ENCODE data around the gene EDEM3. TPM values are rescaled to one million over a fixed set of nuclear protein-coding genes. Genes with fewer than 3 reads are reported as not detected.
"Not testable (repeated sequence)": the region's sequence is repeated elsewhere in the genome, so short reads cannot be mapped to it uniquely, and the experiment has no call there.

Gene EDEM3
- total RNA-seq, 2 donors from 2014 or later, result 25.8 to 40.4 TPM

- not testable (repeated sequence) for H3K4me3 Mint-ChIP-seq; DNase-seq; H3K9me3 ChIP-seq (ENCODE audit: control insufficient read depth, low read length, poor library complexity, severe bottlenecking); H3K36me3 Mint-ChIP-seq (ENCODE audit: low read depth); H3K27me3 Mint-ChIP-seq; ATAC-seq; H3K4me1 Mint-ChIP-seq; H3K27ac Mint-ChIP-seq
Measured at GRCh38 chr1:184783723-184784122, 29.1 kb upstream of the EDEM3 start.

- Mint-ChIP-seq H3K4me3 (no peak overlapping the region), H3K36me3 (ENCODE audit: low read depth) (peaks cover 2% of the 10 kb centered on the region), H3K27ac (no peak overlapping the region), H3K4me1 (no peaks in the 10 kb centered on the region), H3K27me3 (no peaks in the 10 kb centered on the region)
- ATAC-seq, result no peak
- H3K9me3 ChIP-seq (ENCODE audit: control insufficient read depth, low read length, poor library complexity, severe bottlenecking), result peaks cover 7% of the 10 kb centered on the region
- DNase-seq, result no peak
Measured at GRCh38 chr1:184781941-184782340, 27.3 kb upstream of the EDEM3 start.

- H3K27me3 Mint-ChIP-seq, result no peaks in the 10 kb centered on the region
- ATAC-seq (no peak), DNase-seq (no peak)
- H3K36me3 Mint-ChIP-seq (ENCODE audit: low read depth), result no peaks in the 10 kb centered on the region
- no peak overlapping the region for H3K4me3 Mint-ChIP-seq
- no peak overlapping the region for H3K27ac Mint-ChIP-seq
- H3K9me3 ChIP-seq (ENCODE audit: control insufficient read depth, low read length, poor library complexity, severe bottlenecking), result no peaks in the 10 kb centered on the region
- no peaks in the 10 kb centered on the region for H3K4me1 Mint-ChIP-seq
Measured at GRCh38 chr1:184775885-184776284, 21.2 kb upstream of the EDEM3 start.

- Mint-ChIP-seq H3K27me3 (no peaks in the 10 kb centered on the region), H3K27ac (no peak overlapping the region), H3K36me3 (ENCODE audit: low read depth) (no peaks in the 10 kb centered on the region), H3K4me3 (no peak overlapping the region), H3K4me1 (no peaks in the 10 kb centered on the region)
- DNase-seq (no peak), ATAC-seq (no peak)
- no peaks in the 10 kb centered on the region for H3K9me3 ChIP-seq (ENCODE audit: control insufficient read depth, low read length, poor library complexity, severe bottlenecking)
Measured at GRCh38 chr1:184775329-184775728, 20.7 kb upstream of the EDEM3 start.

DNA sequence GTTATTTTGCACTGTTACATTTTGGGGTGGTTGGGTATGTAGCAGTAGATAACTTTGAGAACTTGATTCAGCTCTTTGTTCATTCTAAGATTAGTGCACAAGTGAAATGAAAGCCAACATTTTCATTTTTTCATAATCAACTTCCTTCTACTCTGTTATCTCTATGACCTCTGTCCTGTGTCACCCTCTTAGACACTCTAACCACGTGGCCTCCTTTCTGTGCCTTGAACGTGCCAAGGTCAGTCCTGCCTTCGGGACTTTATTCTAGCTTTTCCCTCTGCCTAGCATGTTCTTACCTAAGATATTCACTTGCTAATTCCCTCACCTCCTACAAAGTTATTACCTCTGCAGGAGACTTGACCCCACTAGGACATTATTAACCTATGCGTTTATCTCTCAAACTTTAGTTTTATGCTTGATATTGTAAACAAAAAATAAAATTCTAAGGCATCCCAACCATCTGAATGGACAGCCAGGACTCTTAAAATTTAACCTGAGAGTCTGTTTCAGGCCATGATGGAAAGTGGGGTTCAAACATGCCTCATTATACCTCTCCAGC lies 19.2 kb upstream of the EDEM3 start:
- Mint-ChIP-seq H3K27me3 (no peaks in the 10 kb centered on the region), H3K4me1 (no peaks in the 10 kb centered on the region), H3K27ac (no peak overlapping the region), H3K4me3 (no peak overlapping the region), H3K36me3 (ENCODE audit: low read depth) (no peaks in the 10 kb centered on the region)
- no peak for ATAC-seq
- no peak for DNase-seq
- H3K9me3 ChIP-seq (ENCODE audit: control insufficient read depth, low read length, poor library complexity, severe bottlenecking), result no peaks in the 10 kb centered on the region

GRCh38 chr1:184771190-184771691 lies 16.6 kb upstream of the EDEM3 start:
- H3K9me3 ChIP-seq (ENCODE audit: control insufficient read depth, low read length, poor library complexity, severe bottlenecking), result no peaks in the 10 kb centered on the region
- Mint-ChIP-seq H3K36me3 (ENCODE audit: low read depth) (no peaks in the 10 kb centered on the region), H3K27me3 (no peaks in the 10 kb centered on the region), H3K27ac (no peak overlapping the region), H3K4me1 (no peaks in the 10 kb centered on the region), H3K4me3 (no peak overlapping the region)
- DNase-seq (no peak), ATAC-seq (no peak)

DNA sequence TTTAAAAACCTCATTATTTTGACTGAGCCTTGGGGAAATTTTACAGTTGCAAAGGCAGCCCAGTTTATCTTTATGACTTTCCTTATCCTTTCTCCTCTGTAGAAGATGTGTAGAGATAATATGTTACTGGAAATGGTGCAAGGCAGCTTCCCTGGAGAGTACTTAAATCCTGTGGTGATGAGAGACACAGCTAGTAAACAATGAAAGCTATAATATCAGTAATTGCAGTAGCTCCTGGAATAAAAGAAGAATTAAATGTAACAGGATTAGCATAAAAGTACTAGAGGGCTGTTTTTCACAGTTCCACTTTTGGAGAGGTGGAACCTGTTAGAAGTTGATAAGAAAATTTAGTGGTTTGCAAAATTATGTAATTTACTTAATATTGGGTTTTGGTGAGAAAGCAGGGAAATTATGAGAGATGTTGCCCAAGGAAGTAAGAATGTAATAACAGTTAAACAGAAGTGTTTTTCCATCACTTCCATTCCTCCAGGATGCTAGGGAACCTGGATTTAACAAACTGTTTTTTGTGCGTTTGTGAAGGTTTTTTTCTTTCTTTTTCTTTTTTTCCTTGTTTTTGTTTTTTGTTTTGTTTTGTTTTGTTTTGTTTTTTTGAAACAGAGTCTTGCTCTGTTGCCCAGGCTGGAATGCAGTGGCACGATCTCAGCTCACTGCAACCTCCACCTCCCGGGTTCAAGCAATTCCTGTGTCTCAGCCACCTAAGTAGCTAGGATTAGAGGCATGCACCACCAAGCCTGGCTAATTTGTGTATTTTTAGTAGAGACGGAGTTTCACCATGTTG lies 15.7 kb upstream of the EDEM3 start:
- H3K4me3 Mint-ChIP-seq, result no peak overlapping the region
- no peaks in the 10 kb centered on the region for H3K4me1 Mint-ChIP-seq
- no peak for ATAC-seq
- no peaks in the 10 kb centered on the region for H3K9me3 ChIP-seq (ENCODE audit: control insufficient read depth, low read length, poor library complexity, severe bottlenecking)
- no peak for DNase-seq
- H3K27ac Mint-ChIP-seq, result no peak overlapping the region
- no peaks in the 10 kb centered on the region for H3K36me3 Mint-ChIP-seq (ENCODE audit: low read depth)
- H3K27me3 Mint-ChIP-seq, result no peaks in the 10 kb centered on the region

DNA sequence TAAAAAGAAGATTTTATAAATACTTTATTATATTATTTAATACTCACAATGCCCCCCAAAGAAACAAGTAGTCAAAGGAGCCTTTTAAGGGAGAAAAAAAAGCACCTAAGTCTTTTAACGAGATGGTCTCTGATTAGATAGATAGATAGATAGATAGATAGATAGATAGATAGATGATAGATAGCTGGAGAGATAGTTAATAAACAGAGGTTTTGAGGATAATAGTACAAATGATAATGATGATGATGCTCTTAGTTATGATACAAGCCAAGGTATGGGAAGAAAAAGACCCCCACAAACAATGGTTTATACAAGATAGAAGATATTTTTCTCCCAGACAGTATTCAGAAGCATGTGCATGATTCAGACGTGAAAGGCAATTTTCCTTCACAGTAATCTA lies 14.6 kb upstream of the EDEM3 start:
- H3K27ac Mint-ChIP-seq, result no peak overlapping the region
- H3K9me3 ChIP-seq (ENCODE audit: control insufficient read depth, low read length, poor library complexity, severe bottlenecking), result no peaks in the 10 kb centered on the region
- H3K4me1 Mint-ChIP-seq, result no peaks in the 10 kb centered on the region
- no peak for ATAC-seq
- no peaks in the 10 kb centered on the region for H3K27me3 Mint-ChIP-seq
- H3K36me3 Mint-ChIP-seq (ENCODE audit: low read depth), result no peaks in the 10 kb centered on the region
- no peak for DNase-seq
- H3K4me3 Mint-ChIP-seq, result no peak overlapping the region

DNA sequence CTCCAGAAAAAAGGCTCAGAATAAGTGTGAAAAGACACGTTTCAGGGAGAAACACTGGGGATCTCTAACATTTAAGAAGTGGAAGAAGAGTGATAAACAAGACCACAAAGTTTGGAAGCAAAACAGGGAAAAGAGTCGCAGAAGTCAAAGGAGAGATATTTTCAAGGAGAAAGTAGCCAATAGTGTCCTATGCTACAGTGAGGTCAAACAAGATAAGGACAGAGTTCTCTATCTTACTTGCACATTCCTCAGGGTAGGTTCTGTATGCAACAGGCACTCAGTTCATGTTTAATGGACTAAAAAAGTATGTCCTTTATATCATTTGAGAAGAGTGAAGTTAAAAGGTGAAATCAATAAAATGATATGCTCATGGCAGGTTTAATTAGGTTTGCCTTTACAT lies 13.8 kb upstream of the EDEM3 start:
- DNase-seq (no peak), ATAC-seq (no peak)
- Mint-ChIP-seq H3K36me3 (ENCODE audit: low read depth) (no peaks in the 10 kb centered on the region), H3K27ac (no peak overlapping the region), H3K4me3 (no peak overlapping the region), H3K27me3 (no peaks in the 10 kb centered on the region), H3K4me1 (no peaks in the 10 kb centered on the region)
- no peaks in the 10 kb centered on the region for H3K9me3 ChIP-seq (ENCODE audit: control insufficient read depth, low read length, poor library complexity, severe bottlenecking)

DNA sequence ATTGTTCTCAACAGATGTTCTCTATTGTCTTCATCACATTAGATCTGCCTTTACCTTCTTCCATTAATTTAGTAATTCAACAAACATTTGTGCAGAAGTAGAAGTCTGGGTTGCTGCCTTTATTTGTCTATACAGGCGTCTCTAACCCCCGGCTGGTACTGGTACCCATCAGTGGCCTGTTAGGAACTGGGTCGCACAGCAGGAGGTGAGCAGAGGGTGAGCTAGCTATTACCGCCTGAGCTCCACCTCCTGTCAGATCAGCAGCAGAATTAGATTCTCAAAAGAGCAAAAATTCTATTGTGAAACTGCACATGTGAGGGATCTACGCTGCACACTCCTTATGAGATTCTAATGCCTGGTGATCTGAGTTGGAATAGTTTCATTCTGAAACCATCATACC lies 12.9 kb upstream of the EDEM3 start:
- H3K36me3 Mint-ChIP-seq (ENCODE audit: low read depth), result no peaks in the 10 kb centered on the region
- H3K27me3 Mint-ChIP-seq, result no peaks in the 10 kb centered on the region
- DNase-seq (no peak), ATAC-seq (no peak)
- H3K4me3 Mint-ChIP-seq, result no peak overlapping the region
- no peak overlapping the region for H3K27ac Mint-ChIP-seq
- H3K9me3 ChIP-seq (ENCODE audit: control insufficient read depth, low read length, poor library complexity, severe bottlenecking), result no peaks in the 10 kb centered on the region
- no peaks in the 10 kb centered on the region for H3K4me1 Mint-ChIP-seq

DNA sequence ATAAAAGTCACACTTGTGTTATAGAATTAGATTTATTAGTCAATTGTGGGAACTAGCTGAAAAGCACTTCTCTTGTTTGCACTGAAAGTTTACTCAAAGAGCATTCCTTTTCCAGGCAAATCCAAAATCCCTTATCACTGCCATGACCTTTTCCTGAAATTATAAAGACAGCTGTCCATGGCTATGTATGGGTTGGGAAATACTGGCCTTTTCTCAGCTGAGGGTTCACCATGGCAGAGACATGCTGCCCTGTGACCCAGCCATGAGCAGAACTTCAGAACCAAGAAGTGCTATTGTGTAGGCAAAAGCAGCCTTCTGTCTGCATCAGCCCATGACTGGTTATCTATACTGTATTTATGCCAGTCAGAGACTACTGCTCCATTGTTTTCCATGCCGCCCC lies 9.8 kb upstream of the EDEM3 start:
- Mint-ChIP-seq H3K4me3 (no peak overlapping the region), H3K27ac (no peak overlapping the region), H3K36me3 (ENCODE audit: low read depth) (no peaks in the 10 kb centered on the region), H3K27me3 (no peaks in the 10 kb centered on the region), H3K4me1 (peaks cover 3% of the 10 kb centered on the region)
- DNase-seq, result no peak
- no peak for ATAC-seq
- no peaks in the 10 kb centered on the region for H3K9me3 ChIP-seq (ENCODE audit: control insufficient read depth, low read length, poor library complexity, severe bottlenecking)

DNA sequence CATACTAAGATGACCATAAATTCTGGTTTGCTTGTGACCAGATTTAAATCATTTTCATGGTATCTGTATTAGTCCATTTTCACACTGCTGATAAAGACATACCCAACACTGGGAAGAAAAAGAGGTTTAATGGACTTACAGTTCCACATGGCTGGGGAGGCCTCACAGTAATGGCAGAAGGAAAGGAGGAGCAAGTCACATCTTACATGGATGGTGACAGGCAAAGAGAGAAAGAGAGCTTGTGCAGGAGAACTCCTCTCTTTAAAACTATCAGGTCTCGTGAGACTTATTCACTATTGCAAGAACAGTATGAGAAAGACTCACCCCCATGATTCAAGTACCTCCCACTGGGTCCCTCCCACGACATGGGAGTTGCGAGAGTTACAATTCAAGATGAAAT lies 8.9 kb upstream of the EDEM3 start:
- H3K9me3 ChIP-seq (ENCODE audit: control insufficient read depth, low read length, poor library complexity, severe bottlenecking); H3K4me3 Mint-ChIP-seq; H3K4me1 Mint-ChIP-seq; H3K36me3 Mint-ChIP-seq (ENCODE audit: low read depth); H3K27ac Mint-ChIP-seq; DNase-seq; H3K27me3 Mint-ChIP-seq; ATAC-seq: not testable (repeated sequence)

GRCh38 chr1:184761969-184762485 lies 7.4 kb upstream of the EDEM3 start:
- no peaks in the 10 kb centered on the region for H3K9me3 ChIP-seq (ENCODE audit: control insufficient read depth, low read length, poor library complexity, severe bottlenecking)
- no peak overlapping the region for H3K27ac Mint-ChIP-seq
- no peaks in the 10 kb centered on the region for H3K27me3 Mint-ChIP-seq
- peaks cover under 1% of the 10 kb centered on the region for H3K36me3 Mint-ChIP-seq (ENCODE audit: low read depth)
- DNase-seq (no peak), ATAC-seq (no peak)
- no peak overlapping the region for H3K4me3 Mint-ChIP-seq
- peaks cover 4% of the 10 kb centered on the region for H3K4me1 Mint-ChIP-seq

DNA sequence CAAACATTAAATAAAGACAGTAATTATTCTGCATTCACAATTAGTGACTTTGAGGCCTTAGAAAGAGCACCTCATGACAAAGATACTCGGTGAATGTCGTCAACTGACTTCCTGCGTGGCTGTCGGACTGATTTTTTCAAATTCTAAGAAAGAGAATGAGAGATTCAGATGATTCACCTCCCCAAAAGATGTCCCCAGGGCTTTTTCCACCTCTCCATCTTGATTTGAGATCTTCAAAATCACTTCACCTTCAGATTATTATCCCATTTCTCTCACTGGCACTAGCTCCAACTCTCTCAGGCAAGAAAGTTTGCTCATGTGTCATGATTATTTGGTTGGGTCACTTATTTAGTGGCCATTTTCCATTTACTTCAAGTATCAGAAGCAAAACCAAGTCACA lies 5.0 kb upstream of the EDEM3 start:
- no peaks in the 10 kb centered on the region for H3K9me3 ChIP-seq (ENCODE audit: control insufficient read depth, low read length, poor library complexity, severe bottlenecking)
- Mint-ChIP-seq H3K36me3 (ENCODE audit: low read depth) (peaks cover 2% of the 10 kb centered on the region), H3K4me1 (peaks cover 18% of the 10 kb centered on the region), H3K27me3 (no peaks in the 10 kb centered on the region), H3K4me3 (no peak overlapping the region), H3K27ac (no peak overlapping the region)
- ATAC-seq (no peak), DNase-seq (no peak)

All from T-helper 17 cell (primary cell).